Smooth muscle cell (in vitro differentiated cells): ENCODE results near the gene SLX9. TPM values are rescaled to one million over a fixed set of nuclear protein-coding genes. Genes with fewer than 3 reads are reported as not detected.

Source experiments
- DNase-seq: peaks from one replicate; lab custom pipeline; 2025; ENCODE audit not compliant: unreplicated experiment; lab: John Stamatoyannopoulos, UW
- H2AFZ ChIP-seq: fragments of 200-600 bp; sonication (generic); 2 replicates; pipeline ENCODE4 v1.6.0; 2016; ENCODE audit warnings: antibody characterized with exemption, low read depth, mild to moderate bottlenecking
- H3F3A ChIP-seq: fragments of 200-600 bp; sonication (generic); 2 replicates; pipeline ENCODE4 v1.6.0; 2017; ENCODE audit warnings: antibody characterized with exemption, low read depth
- H3K27ac ChIP-seq: fragments of 200-600 bp; sonication (generic); 2 replicates; pipeline ENCODE4 v1.5.1; 2016; ENCODE audit warnings: low read depth, mild to moderate bottlenecking
- H3K27me3 ChIP-seq: fragments of 200-600 bp; sonication (generic); 2 replicates; pipeline ENCODE4 v1.6.1; 2016; ENCODE audit warnings: low read depth, mild to moderate bottlenecking
- H3K36me3 ChIP-seq: fragments of 200-600 bp; sonication (generic); 2 replicates; pipeline ENCODE4 v1.5.1; 2016; ENCODE audit warnings: low read depth
- H3K4me1 ChIP-seq: fragments of 200-600 bp; sonication (generic); 2 replicates; pipeline ENCODE4 v1.5.1; 2016; ENCODE audit warnings: low read depth
- H3K4me2 ChIP-seq: fragments of 200-600 bp; sonication (generic); 2 replicates; pipeline ENCODE4 v1.6.0; 2016; ENCODE audit warnings: mild to moderate bottlenecking
- H3K4me3 ChIP-seq: fragments of 200-600 bp; sonication (generic); 2 replicates; pipeline ENCODE4 v1.5.1; 2016; ENCODE audit warnings: mild to moderate bottlenecking
- H3K79me2 ChIP-seq: fragments of 200-600 bp; sonication (generic); 2 replicates; pipeline ENCODE4 v1.6.0; 2016; ENCODE audit warnings: low read depth, mild to moderate bottlenecking
- H3K9ac ChIP-seq: fragments of 200-600 bp; sonication (generic); 2 replicates; pipeline ENCODE4 v1.6.0; 2016; ENCODE audit warnings: low read depth
- H3K9me3 ChIP-seq: fragments of 200-600 bp; sonication (generic); replicated peaks from 2 replicates; pipeline ENCODE4 v1.5.1; 2016; ENCODE audit warnings: low read depth
- H4K20me1 ChIP-seq: fragments of 200-600 bp; sonication (generic); 2 replicates; pipeline ENCODE4 v1.6.0; 2016; ENCODE audit warnings: low read depth
- WGBS: methylation state at CpG from one replicate; pipeline ENCODE4 v1.1.7; 2016; ENCODE audit warnings: low lambda C conversion rate; 5-methylcytosine and 5-hydroxymethylcytosine counted together
- polyA plus RNA-seq: library from polyadenylated mRNA; unstranded; fragments of >200 nt; fragmentation: Nextera tagmentation; extraction: Ambion mirVana; gene quantifications from 2 replicates; pipeline ENCODE4 v1.2.1, GENCODE V29; 2016
- total RNA-seq: library from RNA; depleted of rRNA; stranded (reverse); fragments of >200 nt; gene quantifications from 2 replicates; pipeline ENCODE4 v1.2.3, GENCODE V29; 2014
- TF ChIP-seq, protein P1 (sequence below): fragments of 200-600 bp; sonication (generic); IDR thresholded peaks from 2 replicates; pipeline ENCODE4 v1.5.1; 2017; ENCODE audit warnings: borderline replicate concordance, mild to moderate bottlenecking, antibody characterized with exemption; ENCODE audit not compliant: insufficient read depth, poor library complexity, severe bottlenecking

Gene SLX9
- total and polyA plus RNA-seq, 2 experiments from 2014 or later = 13.9 to 26.6 TPM

DNA sequence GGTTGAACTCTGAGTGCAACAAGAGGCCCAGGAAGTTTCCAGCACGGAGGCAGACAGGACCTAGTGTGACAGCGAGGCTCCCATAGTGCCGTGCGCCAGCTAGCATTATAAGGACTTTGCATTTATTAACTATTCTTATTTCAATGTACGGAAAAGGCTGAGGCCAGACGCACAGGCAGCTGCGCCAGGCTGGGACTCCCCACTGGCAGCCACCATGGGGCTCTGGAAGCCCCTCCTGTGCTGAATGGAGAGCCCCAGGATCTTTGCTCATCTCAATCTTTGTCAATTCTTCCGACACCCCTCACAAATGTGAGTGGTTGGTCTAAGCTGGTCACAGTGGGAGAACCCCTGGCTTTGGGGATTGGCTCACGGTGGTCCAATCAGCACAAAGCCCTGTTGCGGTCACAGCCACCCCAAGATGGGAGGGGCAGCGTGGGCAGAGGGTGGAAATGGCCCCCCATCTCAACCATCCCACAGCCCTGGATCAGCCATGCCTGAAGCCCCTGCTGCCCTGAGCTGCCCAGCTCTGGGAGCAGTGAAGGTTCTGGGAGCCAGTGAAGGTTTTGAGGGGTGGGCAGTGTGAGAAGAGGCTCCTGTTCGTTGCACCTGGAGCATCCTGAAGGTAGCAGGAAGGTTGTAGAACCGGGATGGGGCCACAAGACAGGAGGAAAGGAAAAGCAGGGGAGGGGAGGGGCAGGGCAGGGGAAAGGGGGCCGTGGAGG lies 75.1 kb downstream of the SLX9 start:
- Histone ChIP-seq H3K27ac (no peak overlapping the region), H3K27me3 (no peaks in the 10 kb centered on the region), H4K20me1 (no peaks in the 10 kb centered on the region), H3K4me2 (no peak overlapping the region), H3K4me1 (peaks cover 8% of the 10 kb centered on the region), H3K4me3 (no peak overlapping the region), H3K9me3 (no peaks in the 10 kb centered on the region), H3F3A (peaks cover 16% of the 10 kb centered on the region), H2AFZ (no peak overlapping the region), H3K79me2 (no peaks in the 10 kb centered on the region), H3K36me3 (no peaks in the 10 kb centered on the region), H3K9ac (no peak overlapping the region)
- TF ChIP-seq, protein P1, sequence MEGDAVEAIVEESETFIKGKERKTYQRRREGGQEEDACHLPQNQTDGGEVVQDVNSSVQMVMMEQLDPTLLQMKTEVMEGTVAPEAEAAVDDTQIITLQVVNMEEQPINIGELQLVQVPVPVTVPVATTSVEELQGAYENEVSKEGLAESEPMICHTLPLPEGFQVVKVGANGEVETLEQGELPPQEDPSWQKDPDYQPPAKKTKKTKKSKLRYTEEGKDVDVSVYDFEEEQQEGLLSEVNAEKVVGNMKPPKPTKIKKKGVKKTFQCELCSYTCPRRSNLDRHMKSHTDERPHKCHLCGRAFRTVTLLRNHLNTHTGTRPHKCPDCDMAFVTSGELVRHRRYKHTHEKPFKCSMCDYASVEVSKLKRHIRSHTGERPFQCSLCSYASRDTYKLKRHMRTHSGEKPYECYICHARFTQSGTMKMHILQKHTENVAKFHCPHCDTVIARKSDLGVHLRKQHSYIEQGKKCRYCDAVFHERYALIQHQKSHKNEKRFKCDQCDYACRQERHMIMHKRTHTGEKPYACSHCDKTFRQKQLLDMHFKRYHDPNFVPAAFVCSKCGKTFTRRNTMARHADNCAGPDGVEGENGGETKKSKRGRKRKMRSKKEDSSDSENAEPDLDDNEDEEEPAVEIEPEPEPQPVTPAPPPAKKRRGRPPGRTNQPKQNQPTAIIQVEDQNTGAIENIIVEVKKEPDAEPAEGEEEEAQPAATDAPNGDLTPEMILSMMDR = no peak
- DNase-seq = no peak
- 96% methylated on average over 12 of the region's 14 CpGs for WGBS

DNA sequence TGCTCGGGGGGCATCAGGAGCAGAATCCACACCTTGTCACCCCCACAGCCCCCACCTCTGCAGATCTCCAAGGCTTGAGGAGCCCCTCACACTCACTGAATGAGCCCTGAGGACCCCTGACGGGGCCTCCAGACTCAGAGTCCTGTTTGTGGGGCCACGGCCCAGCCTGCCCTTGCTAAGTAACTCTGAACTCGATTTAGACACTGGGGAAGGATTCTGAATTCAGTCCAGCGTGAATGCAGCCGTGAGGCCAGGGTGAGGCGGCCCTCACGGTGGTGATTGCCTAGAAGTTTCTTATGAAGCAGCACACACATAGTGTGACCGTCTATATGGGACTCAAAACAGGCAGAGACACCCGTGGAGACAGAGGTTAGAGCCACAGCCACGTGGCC lies 75.6 kb downstream of the SLX9 start:
- no peak for DNase-seq
- no peaks in the 10 kb centered on the region for H3K27me3 ChIP-seq
- H3K79me2 ChIP-seq = no peaks in the 10 kb centered on the region
- peaks cover 16% of the 10 kb centered on the region for H3F3A ChIP-seq
- no peak overlapping the region for H2AFZ ChIP-seq
- H3K4me3 ChIP-seq = no peak overlapping the region
- H3K27ac ChIP-seq = no peak overlapping the region
- H3K4me1 ChIP-seq = peaks cover 8% of the 10 kb centered on the region
- H3K36me3 ChIP-seq = no peaks in the 10 kb centered on the region
- WGBS = 78% methylated on average over 10 of the region's 11 CpGs
- H4K20me1 ChIP-seq = no peaks in the 10 kb centered on the region
- TF ChIP-seq, protein P1 = no peak
- H3K9ac ChIP-seq = no peak overlapping the region
- H3K9me3 ChIP-seq = no peaks in the 10 kb centered on the region
- no peak overlapping the region for H3K4me2 ChIP-seq

DNA sequence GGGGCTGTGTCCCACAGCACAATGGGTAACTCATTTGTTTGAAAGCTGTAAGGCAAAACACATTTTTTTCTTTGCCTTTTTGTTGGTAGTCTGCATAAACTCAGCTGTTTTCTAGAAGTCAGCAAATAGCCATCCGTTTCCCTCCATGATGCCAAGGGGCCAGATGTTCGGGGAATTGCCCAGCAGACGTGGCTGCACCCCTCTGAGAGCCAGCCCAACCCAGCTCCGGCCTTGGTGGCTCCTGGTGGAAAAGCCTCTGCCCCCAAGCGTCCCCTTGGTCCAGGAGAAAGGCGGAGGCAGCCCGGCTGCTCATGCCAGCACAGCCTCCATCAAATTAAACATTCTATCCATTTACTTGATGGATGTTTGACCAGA lies 76.2 kb downstream of the SLX9 start:
- H3K79me2 ChIP-seq = no peaks in the 10 kb centered on the region
- H3K27ac ChIP-seq = no peak overlapping the region
- no peak overlapping the region for H3K4me2 ChIP-seq
- no peak overlapping the region for H3K4me3 ChIP-seq
- no peaks in the 10 kb centered on the region for H3K36me3 ChIP-seq
- H3K9me3 ChIP-seq = no peaks in the 10 kb centered on the region
- H3K4me1 ChIP-seq = peaks cover 8% of the 10 kb centered on the region
- no peak overlapping the region for H2AFZ ChIP-seq
- peaks cover 16% of the 10 kb centered on the region for H3F3A ChIP-seq
- no peaks in the 10 kb centered on the region for H3K27me3 ChIP-seq
- TF ChIP-seq, protein P1 = no peak
- 89% methylated on average over 7 of the region's 7 CpGs for WGBS
- no peak overlapping the region for H3K9ac ChIP-seq
- no peaks in the 10 kb centered on the region for H4K20me1 ChIP-seq
- no peak for DNase-seq
